GM10847 (cell line): ENCODE measurements around the gene DLG2.

Experiments
- POLR2A ChIP-seq: IDR thresholded peaks from 2 replicates; pipeline ENCODE4 v1.6.1; 2011; ENCODE audit not compliant: insufficient read length; ENCODE audit errors: extremely low read depth

Gene DLG2

DNA sequence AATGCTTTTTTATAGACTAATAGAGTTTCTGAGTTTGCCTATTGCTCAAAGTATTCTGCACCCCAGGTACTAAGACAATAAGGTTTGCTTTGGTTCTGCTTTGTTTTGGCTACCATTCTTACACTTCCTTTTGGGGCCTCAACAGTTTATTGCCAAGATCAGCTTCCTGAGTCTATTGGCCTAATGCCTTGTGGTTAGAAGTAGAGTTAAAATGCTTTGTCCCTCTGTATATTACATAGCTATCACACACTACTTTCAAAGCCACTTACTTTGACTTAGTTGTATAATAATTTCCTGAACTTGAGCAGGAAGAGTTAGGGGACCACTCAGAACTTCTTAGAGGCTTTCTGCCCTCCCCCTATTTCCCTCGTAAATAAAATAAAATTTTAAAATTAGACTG is 96.5 kb downstream of the DLG2 start:
- TF ChIP-seq POLR2A: no peak

DNA sequence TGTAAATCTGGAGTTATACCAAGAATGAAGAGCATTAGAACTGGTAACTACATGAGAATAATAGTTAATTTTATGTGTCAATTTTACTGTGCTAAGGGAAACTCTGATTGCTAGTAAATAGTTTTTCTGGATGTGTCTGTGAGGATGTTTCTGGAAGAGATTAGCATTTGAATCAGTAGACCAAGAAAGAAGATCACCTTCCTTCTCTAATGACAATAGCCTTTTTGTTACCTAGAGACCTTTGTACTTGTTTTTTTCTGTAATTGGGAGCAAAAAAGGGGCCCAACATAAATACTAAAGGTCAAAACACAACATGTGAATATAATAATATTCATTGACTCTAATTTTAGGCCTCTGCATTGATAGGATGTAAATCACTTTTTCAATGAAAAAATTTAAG is 100.6 kb downstream of the DLG2 start:
- no peak for TF ChIP-seq POLR2A

DNA sequence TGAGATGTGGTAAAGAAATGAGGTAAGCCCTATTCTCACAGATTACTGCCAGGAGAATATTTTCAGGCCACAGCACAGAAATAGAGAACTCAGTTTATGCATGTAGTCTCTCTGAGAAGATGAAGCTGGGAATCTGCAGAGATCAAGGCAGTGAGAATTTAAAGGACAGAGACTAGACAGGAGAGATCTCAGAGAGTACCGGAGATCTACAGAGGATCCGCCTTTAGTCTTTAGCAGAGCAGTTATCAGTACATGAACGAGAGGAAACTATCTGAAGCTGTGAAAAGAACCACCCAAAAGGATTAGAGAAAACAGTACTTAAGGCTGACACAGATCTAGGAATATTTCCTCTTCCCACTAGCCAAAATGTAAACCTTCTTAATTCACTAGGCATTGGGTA is 101.5 kb downstream of the DLG2 start:
- no peak for TF ChIP-seq POLR2A

DNA sequence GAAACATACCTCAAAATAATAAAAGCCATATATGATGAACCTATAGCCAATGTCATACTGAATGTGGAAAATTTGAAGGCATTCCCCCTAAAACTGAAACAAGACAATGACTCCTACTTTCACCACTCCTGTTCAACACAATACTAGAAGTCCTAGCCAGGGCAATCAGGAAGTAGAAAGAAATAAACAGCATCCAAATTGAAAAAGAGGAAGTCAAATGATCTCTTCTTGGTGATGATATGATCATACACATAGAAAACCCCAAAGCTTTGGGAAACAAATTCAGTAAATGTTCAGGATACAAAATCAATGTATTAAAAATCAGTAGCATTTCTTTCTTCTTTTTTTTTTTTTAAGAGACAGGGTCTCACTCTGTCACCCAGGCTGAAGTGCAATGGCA is 109.9 kb downstream of the DLG2 start:
- no peak for TF ChIP-seq POLR2A

DNA sequence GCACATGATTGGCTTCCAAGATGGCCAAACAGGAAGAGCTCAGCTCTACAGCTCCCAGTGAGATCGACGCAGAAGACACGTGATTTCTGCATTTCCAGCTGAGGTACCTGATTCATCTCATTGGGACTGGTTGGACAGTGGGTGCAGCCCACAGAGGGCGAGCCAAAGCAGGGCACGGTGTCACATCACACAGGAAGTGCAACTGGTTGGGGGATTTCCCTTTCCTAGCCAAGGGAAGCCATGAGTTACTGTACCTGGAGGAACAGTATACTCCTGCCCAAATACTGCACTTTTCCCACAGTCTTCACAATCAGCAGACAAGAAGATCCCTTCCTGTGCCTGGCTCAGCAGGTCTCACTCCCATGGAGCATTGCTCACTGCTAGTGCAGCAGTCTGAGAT is 131.2 kb downstream of the DLG2 start:
- no peak for TF ChIP-seq POLR2A

DNA sequence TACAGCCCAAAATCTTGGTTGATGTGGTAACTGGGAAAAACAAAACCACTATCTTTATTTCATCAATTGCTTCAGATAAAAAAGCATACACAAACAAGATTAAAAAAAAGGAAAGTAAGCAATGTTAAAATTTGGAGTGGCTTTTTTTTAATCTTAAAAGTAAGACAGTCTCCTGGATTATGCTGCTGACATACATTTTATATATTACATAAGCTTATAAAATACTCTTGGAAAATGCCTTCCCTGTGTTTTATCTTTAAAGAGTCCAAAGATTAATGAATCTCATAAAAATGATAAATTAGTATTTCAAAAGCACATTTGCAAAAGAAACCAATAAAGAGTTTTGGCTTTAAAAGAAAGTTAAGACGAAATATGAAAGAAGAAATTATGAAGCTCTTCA is 132.7 kb downstream of the DLG2 start:
- no peak for TF ChIP-seq POLR2A

DNA sequence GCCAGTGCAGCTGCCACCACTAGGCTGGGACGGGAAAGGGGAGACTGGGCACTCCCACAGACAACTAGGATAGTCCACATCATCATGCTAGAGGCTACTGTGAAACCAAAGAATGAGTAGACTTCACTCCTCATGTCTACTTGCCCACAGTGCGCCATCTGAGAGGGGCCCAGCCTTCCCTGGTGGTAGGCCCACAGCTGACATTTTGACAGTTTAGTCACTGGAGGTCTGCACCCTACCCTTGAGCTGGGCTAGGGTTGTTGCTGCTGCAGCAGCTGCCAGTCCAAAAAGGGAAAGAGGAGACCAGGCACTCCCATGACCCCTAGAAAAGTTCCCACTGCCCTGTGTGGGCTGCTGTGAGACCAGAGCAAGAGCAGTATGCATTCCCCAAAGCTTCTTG is 141.2 kb downstream of the DLG2 start:
- no peak for TF ChIP-seq POLR2A

DNA sequence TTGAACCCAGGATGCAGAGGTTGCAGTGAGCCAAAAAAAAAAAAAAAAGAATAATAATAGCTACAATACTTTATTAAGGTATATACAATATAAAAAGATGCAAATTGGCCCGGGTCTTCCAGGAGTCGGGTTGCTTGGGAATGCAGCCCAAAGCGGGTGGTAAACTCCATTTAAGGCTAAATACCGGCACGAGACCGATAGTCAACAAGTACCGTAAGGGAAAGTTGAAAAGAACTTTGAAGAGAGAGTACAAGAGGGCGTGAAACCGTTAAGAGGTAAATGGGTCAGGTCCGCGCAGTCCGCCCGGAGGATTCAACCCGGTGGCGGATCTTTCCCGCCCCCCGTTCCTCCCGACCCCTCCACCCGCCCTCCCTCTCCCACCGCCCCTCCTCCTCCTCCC is 143.3 kb downstream of the DLG2 start:
- TF ChIP-seq POLR2A: no peak

DNA sequence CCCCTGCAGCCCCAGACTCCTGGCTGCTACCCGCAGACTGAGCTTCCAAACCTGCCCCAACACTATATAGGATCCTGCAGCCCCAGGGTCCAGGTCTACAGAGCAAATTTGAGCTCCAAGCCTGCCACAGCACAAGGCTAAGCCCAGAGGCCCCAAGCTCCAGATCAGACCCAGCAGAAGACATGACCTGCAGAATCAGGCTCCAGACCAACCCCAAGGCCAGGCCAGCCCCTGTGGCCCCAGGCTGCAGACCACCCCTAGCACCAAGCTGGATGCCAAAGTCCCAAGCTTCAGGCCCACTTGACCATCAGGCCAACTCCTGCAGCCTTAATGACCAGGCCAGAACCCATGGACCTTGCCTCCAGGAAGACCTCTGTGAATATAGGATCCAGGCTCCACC is 145.3 kb downstream of the DLG2 start:
- TF ChIP-seq POLR2A: no peak

DNA sequence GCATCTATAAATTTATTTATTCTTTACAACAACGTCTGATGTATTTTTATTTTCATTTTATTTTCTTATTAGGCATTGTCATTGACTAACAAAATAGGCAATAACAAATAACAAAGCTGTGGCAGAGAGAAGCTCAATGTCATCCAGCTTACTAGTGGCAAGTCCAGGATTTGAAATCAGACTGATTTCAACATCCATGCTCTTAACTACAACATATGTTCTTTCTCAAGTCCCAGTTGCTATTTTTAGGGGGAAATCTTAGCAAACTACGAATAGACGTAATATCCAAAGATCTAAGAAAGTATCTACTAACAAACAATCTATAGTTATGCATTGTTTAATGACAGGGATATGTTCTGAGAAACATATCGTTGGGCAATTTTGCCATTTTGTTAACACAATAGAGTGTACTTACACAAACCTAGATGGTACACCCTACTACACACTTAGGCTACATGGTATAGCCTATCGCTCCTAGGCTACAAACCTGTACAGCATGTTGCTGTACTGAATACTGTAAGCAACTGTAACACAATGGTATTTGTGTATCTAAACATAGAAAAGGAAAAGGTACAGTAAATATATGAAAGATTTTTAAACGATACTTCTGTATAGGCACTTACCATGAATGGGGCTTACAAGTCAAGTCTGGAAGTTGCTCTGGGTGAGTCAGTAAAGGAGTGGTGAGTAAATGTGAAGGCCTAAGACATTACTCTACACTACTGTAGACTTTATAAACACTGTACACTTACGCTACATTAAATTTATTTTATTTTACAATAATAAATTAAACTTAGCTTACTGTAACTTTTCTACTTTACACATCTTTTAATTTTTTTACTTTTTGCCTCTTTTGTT is 151.3 kb downstream of the DLG2 start:
- TF ChIP-seq POLR2A: no peak

DNA sequence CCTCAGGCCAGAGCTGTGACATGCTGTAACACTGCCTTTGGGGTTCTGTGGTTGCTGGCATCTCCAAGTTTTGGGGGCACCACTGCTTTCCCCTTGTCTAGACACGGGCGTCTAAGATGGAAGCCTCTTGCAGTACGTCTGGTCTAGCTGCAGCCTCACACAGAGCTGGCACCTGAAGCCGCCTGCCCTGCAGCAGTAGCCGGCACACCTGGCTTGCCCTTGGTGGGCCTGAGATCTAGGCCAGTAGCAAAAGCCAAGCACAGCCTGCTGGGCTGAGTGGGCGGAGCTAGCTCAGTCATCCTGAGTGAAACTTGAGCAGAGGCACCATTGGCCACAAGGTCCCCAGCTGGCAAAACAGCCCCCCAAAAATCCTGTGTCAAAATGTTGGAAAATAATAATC is 154.2 kb downstream of the DLG2 start:
- no peak for TF ChIP-seq POLR2A

DNA sequence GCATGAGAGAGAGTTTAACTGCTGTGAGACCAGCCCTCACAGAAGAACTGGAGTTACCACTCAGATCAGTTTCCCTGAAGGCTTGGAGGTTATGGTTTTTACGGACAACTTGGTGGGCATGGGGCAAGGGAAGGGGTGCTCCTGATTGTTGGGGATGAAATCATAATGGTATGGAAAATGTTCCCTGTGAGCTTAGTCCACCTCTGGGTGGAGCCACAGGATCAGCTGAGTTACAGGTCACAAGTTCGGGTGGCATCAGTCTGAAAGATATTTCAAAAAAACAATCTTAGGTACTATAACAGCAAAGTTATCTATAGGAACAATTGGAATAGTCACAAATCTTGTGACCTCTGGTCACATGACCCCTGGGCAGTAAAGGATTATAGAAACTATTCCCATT is 162.9 kb downstream of the DLG2 start:
- TF ChIP-seq POLR2A: no peak

DNA sequence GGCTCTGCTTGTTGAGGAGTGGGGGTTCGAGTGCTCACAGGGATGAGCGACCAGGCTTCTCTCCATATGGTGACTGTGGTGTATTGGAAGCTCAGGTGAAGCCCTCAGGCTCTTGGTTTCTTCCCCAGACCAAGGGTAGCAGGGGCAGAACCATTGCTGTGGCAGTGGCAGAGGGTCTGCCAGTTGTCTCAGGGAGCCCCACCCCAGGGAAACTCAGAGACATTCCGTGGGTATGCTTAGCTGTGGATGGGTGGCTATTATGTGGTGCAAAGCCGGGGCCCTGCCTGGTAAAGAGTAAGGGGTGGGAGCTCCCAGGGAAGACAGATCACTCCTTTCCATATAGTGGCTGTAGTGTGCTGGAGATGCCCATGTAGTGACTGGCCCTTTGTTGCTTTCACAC is 167.8 kb downstream of the DLG2 start:
- no peak for TF ChIP-seq POLR2A

DNA sequence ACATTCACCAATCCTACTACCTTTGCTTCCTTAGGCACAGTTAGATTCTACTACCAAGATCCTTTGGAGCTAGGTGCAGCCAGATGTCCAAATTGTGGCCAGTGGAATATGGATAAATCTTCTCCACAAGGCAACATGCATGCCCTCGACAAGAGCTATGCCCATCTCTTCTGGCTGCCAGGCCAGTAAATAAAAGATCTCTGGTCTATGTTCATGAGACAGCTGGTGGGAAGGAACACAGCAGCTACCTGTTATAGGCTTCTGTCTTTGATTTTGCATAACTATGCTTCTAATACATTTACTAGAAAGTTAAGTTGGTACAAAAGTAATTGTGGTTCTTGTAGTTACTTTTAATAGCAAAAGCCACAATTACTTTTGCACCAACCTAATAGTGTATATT is 182.7 kb downstream of the DLG2 start:
- TF ChIP-seq POLR2A: no peak

DNA sequence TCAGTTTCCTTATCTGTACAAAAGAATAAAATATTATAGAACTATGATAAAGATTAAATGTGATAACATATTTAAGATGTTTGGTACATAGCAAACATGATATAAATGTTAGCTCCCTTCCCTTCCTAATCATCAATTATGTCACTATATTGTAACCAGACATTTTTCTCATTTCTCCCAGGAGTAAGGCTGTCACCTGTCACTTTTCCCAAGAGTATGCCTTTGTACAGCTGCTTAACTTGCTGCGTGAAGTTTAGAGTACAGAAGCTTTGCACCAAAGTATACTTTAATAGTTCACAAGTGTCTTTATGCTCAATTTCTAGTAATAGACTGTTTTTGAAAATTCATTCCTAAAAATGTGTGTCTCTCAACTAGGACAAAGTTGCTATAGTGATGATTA is 186.9 kb downstream of the DLG2 start:
- no peak for TF ChIP-seq POLR2A

DNA sequence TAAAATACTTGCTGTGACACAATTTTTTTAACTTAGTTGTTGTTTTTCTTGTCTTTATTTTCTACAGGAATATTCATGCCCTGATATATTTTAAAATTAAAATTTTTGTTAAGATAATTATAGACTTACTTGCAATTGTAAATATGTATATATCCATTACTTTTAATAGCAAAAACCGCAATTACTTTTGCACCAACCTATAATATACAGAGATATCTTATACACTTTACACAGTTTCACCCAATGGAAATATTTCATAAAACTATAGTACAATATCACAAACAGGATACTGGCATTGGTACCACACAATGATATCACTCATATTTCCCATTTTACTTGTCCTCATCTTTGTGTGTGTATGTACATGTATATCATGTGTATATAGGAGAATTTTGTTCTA is 188.8 kb downstream of the DLG2 start:
- no peak for TF ChIP-seq POLR2A

DNA sequence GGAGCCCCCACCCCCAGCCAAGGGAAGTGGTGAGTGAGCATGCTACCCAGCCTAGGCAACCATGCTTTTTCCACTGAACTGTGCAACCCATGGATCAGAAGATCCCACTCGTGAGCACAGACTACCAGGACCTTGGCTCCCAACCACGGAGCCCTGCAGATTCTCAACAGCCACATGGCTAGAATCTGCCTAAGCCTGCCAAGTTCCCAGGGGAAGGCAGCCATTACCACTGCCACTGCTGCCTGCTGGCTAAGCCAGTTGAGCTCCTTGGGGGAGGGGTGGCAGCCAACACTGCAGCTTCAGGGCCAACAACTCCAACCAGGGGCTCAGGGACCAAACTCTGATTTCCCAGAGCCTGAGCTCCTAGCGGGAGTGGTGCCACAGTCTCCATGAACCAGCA is 195.8 kb downstream of the DLG2 start:
- no peak for TF ChIP-seq POLR2A

DNA sequence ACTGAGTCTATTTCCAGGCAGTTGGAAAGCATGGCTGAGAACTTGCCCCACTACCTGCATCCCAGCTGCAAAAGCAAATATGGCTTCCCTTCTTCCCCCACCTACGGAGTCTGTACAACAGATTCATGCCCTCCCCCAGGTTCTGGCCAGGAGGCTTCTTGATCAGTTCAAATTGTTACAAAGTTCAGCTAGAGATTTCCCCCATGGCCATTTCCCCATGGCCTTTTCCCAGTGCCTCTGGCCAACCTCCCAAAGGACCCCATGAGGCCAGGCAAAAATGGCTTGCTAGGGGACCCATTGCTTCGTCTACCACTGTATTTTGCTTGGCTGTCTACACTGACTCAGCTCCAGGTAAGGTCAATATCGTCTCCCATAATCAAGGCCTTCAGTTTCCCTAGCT is 203.3 kb downstream of the DLG2 start:
- no peak for TF ChIP-seq POLR2A

DNA sequence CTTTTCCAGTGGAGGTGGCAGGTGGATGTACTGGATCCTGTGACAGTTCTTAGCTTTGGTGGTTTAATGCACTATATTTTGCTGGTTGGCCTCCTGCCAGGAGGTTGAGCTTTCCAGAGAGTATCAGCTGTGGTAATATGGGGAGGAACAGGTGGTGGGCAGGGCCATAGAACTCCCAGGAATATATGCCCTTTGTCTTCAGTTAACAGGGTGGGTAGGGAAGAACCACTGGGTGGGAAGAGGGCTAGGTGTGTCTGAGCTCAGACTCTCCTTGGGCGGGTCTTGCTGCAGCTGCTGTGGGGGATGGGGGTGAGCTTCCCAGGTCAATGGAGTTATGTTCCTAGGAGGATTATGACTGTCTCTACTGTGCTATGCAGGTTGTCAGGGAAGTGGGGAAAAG is 203.8 kb downstream of the DLG2 start:
- no peak for TF ChIP-seq POLR2A
